HG03460 (cell line): ENCODE results near the gene TMEM179B.
"Not testable (repeated sequence)": the region's sequence is repeated elsewhere in the genome, so short reads cannot be mapped to it uniquely, and the experiment has no call there.

Source experiments
- ATAC-seq: cut with Tn5 transposase; IDR thresholded peaks from one replicate; pipeline ENCODE4 v1.9.1; 2021; ENCODE audit not compliant: unreplicated experiment

Gene TMEM179B

DNA sequence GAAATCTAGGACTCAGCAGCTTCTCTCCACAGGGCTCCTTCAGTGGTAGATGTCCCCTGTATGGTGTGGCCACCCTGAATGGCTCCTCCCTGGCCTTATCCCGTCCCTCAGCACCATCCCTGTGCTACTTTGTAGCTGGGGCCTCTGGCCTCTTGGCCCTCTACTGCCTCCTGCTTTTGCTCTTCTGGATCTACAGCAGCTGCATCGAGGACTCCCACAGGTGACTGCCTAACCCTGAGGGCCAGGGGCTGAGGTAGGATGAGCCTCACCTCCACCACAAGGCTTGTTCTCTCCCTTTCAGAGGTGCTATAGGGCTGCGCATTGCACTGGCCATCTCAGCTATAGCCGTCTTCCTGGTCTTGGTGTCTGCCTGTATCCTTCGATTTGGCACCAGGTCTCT lies 1.8 kb downstream of the TMEM179B start:
- ATAC-seq = no peak

DNA sequence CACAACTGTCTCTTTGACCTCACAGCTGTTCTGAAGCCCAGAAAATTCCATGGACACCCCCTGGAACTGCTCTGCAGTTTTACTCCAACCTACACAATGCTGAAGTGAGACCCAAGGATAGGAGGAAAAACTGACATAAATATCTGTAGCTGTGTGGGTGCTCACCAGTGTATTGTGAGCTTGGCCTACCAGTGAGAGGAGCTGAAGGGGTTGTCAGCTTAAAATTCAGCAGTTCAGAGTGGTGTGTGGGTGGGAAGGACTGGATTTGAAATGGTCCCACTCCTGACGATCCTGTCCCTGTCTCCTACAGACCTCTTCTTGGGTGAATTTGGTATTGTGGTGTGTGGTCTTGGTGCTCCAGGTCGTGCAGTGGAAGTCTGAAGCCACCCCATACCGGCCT lies 2.4 kb downstream of the TMEM179B start:
- no peak for ATAC-seq

DNA sequence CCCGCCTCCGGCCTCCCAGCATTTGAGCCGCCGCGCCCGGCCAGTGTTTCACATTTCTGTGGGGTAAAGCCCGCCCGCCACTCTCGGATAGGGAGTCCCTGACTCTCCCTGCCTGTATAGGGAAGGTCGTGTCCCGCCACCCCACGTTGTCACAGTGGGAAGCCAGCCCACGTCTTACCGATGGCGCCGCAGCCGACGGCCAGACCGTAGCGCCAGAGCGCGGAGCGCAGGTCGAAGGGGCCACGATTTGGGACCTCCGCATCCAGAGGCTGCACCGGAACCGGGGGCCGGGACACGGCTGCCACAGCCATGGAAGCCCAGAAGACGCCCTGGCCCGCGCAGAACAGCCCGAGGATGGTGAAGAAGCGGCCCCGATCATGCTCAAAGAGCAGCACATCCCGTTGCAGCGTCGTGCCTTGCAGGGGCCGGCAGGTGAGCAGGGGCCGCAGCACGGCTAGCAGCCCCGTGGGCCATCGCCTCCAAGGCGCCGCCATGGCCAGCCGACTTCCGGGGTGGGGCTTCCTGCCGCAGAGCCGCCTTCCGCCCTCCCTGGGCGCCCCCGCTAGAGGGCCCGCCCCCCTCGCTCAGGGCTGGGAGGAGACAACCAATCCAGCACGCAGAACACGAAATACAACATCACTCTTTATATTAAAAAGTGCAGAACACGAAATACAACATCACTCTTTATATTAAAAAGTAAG lies 4.4 kb downstream of the TMEM179B start, which contains the start of gene TMEM223:
Gene TMEM223, minus strand, starts transcription at position 506 of the 701 bp plus-strand sequence. Its CDS starts 12 bp downstream, at position 494.
- ATAC-seq = peak; percentile 58

DNA sequence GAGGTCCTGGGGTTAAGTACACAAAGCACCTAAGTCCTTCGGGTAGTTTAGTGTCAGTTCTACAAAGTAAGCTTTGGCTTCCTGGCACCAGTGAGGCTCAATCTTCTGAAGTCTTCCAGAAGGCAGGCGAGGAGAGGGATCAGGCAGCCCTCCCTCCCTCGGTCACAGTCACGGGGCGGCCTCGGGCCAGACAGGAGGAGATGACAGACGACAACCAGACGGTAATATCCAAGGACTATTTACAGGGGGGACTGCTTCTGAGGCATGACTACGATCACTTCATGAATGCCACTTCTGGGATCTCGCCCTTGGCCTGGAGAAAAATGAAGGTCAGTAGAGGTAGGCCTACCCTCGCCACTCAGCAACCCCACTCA lies 5.0 kb downstream of the TMEM179B start:
- ATAC-seq = no peak

DNA sequence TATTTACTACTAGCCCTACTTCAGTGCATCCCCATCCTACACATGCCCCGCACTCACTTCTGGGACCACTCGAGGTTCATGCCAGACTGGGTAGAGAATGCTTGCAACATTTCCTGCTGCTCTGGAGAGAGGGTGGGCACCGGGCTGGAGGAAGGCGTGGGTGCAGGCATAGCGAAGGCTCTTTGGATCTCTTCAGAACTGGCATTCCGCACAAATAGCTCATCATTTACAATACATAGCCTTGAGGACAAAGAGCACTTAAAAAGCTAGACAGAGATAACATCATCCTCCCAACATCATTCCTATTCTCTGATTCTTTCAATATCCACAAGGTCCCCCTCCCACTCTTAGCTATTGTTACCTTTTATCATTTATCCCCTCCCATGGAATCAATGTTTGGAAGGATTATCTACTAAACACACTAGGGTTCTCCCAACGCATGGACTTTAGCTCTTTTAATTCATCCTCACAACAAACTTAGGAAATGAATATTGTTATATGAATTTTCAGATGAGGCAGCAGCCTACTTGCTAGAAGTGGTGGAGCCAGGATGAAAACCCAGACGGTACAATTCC lies 7.1 kb downstream of the TMEM179B start:
- ATAC-seq = no peak

DNA sequence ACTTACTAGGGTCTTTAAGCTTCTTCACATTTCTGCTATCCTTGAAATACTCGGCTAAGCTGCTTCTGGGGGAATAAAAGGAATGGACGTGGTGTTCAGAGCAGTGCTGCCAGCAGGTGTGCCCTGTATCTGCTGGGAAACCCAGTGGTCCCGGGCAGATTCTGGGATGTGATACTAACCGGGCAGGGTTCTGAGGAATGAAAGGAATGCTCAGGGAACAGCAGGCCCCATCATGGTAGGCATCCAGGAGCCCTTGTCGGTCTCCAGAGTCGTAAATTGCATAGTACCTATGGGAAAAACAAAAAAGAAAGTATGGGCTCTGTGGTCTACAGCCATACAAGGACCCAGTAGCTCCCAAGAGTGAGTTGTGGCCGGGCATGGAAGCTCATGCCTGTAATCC lies 9.1 kb downstream of the TMEM179B start:
- no peak for ATAC-seq

DNA sequence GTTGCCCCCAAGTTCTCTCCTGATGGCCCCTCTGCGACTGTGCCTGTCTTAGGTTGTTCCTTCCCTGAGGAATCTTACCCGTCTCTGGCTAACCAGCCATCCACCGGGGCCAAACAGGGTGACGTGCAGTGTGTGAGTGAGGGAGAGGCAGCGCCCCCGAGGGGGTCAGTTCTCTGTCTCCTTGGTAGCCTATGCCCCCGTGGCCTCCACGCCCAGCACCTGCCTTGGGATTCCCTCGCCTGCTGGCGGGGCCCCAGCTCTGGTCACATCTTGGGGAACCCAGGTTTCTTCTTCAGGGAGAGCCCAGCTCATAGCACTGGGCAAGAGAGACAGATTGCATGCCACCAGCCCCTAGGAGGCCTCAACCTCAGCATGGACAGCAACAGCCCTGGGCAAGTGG lies 12.3 kb downstream of the TMEM179B start:
- no peak for ATAC-seq

DNA sequence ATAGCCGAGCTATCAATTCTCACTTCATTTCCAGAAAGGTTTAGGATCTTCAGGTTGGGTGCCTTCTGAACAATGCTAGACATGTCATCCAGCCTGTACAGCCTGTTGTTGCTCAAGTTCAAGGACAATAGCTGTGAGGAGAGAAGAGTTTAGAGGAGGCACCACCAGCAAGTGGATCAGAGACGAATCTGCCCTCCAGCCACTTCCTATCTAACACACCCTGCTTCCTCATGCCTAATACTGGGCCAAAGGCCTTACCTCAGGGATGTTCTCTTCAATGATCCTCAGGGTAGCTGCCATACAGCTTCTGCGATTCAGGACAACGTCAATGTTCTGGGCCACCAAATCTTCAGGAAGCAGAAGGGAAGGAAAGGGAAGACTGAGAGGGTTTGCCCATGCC lies 13.9 kb downstream of the TMEM179B start:
- no peak for ATAC-seq

DNA sequence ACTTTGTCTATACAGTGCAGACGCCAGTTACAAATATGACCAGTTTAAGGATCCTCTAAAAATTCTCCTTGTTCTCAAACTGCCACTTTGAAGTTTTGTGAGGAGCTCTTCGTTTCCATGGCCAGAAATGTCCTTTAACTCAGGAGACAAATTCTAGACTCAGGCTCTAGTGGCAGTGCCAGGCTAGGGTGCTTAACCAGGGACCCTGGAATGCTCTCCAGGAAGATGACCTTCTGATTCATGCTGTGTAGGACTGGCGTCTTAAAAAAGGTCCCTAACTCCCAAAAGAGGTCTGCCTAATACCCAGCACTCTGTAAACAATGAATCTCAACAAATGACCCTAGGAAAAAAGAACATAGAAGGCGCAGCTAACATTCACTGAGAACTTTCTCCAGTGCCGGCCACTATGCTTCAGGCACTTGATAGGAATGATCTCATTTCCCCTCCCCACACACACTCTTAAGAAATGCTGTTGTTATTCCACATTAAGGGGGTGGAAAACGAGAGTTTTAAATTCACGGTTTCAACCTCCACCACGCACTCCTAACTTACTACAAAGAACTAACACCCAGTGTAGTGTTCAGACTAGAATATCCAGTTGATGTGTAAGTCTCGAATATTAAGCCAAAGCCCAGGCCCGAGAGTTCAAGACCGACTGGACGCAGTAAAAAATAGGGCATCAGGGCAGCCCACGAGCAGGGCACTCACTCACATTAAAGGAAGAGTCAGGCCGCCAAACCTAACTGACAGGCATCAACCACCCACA lies 17.3 kb downstream of the TMEM179B start:
- ATAC-seq = peak; percentile 11

DNA sequence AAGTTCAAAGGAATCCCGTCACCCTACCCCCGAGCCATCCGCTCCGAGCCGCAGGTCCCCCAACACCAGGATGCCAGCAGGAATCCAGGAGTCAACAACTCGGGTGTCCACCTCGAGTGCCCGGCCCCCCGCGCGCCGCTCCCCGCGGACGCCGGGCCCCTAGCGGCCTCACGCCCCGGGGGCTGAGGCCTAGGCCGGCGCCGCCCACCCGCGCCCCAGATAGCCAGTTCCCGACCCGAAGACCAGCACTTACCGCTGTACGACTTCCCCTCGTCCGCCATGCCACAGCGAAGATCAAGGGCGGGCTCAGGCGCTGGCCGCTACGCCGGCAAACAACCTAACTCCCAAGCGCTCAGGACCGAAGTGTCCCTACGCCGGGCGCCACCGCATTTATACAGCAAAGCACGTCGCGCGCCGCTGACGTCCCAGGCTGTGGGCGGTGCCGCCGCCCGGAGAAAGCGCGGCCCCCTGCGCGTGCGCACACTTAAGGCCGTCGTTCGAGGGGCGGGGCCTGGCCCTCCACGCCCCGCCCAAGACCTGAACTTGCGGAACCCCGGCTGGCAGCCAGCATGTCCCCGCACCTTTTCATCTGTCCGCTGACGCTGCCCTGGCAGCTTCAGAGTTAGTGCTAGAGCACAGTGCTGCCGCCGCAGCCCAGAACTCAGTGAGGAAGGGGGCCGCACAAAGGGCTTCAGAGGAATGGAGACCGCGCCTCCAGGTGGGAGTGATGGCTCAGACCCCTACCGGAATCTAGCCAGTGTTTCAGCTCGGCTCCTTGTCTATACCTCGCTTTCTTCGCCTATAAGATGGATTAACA lies 18.1 kb downstream of the TMEM179B start, which contains the start of gene NXF1:
Gene NXF1, minus strand, starts transcription at position 365 of the 817 bp plus-strand sequence. Its CDS starts 84 bp downstream, at position 281.
- peak; percentile 80 for ATAC-seq

DNA sequence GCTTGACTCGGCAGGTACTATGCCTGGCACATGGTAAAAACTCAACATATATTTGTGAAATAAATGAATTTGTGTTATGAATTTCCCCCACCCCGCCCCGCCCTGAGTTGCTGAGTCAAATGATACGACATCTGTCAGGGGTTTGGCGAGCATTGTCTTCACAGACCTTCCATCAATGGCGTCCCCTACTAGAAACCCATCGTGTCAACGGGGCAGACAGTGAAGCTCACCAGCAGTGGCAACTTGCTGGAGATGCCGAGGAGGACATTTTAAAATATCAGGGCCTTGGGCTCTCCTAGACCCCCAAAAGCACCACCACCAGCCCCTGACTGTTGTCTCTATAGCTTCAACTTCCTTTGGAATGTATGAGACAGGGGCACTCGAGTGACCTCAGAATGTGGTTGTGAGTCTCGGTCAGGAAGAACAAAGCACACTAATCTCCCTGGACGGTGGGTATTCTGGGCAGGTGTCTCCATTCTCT lies 18.8 kb downstream of the TMEM179B start:
- ATAC-seq = no peak

DNA sequence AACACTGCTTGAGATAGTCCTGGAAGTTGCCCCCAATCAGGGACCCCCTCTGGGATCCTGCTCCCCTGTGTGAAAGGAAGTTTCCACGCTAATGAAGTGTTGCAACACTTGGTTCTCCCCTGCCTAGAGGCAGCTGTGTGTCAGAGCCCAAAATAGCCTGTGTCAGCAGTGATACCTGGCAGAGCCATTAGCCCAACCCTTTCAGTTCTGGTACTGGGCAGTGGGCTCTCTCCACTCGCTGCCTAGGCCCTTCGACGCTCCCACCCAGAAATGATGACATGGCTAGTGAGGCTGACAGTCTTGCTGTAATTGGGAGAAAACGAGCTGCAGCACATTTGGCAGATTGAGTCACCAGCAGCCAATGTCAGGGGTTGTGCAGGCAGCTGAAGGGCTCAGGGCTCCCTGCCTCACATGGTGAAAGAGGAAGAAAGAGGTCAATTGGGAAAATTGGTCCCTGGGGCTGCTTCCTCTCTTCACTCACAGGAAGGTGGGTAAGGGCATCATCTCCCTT lies 19.5 kb downstream of the TMEM179B start:
- no peak for ATAC-seq

DNA sequence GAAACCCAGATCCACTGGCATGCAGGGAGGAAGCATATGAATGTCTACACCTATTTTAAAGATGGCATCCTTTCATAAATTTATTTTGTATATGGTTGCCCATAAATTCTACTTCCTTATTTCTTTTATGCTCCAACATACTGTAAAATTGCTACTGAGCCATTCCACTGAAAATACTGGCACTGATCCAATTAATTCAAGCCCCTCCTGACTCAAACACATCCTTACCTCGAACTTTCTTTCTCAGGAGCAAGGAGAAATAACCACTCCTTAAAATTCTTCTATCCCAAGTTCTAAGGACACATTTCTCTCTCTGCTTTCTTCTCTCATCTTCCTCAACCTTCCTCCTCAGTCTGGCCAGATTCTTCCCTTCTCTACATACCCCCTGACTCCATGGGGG lies 23.5 kb downstream of the TMEM179B start:
- no peak for ATAC-seq

DNA sequence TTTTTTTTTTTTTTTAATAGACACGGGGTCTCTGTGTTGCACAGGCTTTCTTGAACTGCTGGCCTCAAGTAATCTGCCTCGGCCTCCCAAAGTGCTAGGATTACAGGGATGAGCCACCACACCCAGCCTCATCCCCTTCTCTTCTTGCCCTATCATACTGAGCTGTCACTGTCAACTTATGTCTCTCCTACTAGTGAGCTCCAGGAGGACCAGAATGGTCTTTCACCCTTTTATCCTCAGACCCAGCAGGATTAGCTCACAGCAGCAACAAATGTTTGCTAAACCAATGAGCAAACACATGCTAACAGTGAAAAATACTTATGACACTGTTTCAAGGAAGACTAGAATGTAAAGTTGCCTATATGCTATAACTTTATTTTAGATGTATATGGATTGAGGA lies 24.5 kb downstream of the TMEM179B start:
- ATAC-seq = no peak

DNA sequence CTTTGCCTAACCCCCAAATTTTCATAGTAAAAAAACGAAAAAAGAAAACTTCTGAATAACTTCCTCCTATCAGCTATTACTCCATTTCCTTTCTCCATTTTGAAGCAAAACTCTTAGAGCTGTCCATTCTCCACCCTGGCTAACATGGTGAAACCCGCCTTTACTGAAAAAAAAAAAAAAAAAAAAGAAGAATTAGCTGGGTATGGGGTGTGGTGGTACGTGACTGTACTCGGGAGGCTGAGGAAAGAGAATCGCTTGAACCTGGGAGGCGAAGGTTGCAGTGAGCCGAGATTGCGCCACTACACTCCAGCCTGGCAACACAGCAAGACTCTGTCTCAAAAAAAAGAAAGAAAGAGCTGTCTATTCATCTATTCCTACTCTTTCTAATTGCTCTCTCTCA lies 29.4 kb downstream of the TMEM179B start:
- no peak for ATAC-seq

DNA sequence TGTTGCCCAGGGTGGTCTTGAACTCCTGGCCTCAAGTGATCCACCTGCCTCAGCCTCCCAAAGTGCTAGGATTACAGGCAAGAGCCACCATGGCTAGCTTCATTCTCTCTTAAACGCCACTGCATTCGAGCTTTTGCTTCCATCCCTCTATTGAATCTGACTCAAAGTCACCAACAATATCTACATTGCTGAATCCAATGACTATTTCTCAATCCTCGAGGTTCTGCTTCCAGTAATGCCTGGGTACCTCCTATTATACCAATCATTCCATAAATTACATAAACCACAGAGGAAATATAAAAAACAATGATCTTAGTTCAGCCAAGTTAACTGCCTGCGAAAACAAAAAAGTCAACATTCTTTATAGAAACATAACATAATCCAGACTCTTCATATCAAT lies 29.9 kb downstream of the TMEM179B start:
- no peak for ATAC-seq

DNA sequence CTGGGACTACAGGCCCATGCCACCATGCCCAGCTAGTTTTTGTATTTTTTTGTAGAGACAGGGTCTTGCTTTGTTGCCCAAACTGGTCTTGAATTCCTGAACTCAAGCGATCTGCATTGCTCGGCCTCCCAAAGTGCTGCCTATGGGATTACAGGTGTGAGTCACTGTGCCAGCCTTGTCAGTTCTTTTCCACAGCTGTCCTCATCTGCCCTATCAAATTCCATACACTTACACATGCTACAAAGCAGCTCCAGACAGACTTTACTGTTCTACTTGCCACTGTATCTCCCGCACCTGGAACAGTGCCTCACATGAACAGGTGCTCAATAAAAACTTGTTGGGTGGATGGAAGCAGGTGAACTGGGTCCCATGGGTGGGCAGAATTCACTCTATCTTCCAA lies 36.5 kb downstream of the TMEM179B start:
- no peak for ATAC-seq

DNA sequence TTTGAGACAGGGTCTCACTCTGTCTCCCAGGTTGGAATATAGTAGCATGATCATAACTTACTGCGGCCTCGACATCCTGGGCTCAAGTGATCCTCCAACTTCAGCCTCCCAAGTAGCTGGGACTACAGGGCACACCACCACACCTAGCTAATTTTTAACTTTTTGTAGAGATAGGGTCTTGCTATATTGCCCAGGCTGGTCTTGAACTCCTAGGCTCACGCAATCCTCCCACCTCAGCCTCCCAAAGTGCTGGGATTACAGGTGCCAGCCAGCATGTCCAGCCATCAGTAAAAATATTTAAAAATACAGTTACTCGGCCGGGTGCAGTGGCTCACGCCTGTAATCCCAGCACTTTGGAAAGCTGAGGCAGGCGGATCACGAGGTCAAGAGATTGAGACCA lies 40.9 kb downstream of the TMEM179B start:
- not testable (repeated sequence) for ATAC-seq

DNA sequence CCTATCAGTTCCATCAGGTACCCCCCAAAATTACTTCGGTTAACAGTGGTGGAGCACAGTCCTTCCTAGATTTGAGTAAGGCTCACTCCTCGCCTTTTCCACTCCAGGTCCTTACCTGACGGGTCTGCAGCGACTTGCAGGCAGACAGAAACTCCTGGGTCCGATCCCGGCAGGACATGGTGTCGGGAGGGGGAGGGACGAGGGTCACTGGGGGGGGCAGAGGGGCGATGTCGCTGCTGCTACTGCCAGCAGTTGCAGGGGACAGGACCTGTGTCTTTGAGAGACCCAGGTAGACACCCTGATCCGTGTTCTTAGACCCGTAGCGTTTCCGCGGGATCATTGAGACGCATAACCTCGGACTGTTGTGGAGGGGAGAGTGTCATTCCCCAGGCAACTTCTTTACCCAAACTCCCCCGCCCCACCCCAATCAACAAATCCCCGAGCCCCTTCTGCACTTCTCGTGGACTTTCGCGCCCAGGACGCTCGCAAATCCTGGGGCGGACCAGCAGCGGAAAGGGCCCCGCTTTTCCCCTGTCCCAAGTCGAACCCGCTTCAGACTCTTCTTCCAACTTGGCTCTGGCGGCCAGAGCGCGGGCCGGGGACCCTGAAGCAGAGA lies 43.8 kb downstream of the TMEM179B start:
- no peak for ATAC-seq
